AG09319 (cell line): ENCODE data around the gene GLIPR2.
"Not testable (repeated sequence)": the region's sequence is repeated elsewhere in the genome, so short reads cannot be mapped to it uniquely, and the experiment has no call there.

Experiments
- DNase-seq: peaks from one replicate; pipeline ENCODE4 v3.0.0-alpha.2; 2010; ENCODE audit warnings: low read depth; ENCODE audit errors: extremely low read depth
- TF ChIP-seq, protein P1 (sequence below): IDR thresholded peaks from 2 replicates; pipeline ENCODE4 v1.5.1; 2011; ENCODE audit warnings: low read depth, mild to moderate bottlenecking, inconsistent platforms, low read length, moderate library complexity

The GLIPR2 gene

DNA sequence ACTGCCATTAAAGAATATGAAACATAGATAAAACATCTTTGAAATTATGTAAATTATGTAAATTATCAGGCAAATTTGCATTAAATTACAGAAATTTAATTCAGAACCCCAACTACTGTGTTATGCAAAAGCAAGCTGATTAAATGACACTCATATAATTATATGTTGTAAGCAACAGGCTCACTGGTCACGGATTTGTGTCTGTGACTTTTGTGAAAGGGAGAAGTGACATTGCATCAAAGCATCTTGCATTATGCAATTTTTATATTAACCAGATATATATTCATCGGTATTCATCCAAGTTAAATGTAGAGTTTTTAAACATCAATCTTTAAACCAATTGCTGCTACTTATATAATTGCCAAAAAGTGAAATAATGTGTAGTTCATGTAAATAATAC is 13.0 kb upstream of the GLIPR2 start:
- no peak for DNase-seq

DNA sequence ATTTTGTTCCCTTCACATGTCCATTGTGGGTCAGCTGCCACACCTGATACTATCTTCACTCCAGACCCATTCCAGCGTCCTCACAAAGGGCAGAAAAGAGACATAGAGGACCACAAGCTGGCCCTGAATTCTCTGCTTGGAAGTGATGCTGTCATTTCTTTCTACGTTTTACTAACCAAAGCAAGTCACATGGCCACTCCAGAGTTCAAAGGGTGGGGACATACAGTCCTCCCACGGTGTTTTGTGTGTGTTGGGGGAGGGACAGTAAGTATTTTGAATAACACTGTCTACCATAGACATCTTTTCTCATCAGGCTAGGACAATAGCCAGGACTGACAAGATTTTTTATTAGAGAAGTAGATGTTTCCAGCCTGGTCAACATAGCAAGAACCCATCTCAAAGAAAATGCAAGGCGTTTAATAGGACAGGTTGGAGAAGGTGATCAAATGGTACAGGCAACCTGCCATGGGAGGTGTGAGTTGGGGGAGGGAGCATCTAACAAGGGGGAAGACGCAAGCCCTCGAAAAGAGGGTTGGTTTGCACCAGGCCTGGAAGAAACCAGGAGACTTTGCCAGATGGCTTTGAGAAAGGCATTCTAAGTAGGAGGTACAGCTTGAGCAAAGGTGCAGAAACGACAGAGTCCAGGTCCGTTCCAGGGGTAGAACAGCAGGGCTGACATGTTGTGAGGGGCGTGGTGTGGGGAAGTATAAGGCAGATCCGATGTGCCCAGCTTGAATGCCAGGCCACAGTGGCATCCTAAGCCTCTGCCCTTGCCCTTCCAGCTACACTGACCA is 11.3 kb upstream of the GLIPR2 start:
- TF ChIP-seq, protein P1, sequence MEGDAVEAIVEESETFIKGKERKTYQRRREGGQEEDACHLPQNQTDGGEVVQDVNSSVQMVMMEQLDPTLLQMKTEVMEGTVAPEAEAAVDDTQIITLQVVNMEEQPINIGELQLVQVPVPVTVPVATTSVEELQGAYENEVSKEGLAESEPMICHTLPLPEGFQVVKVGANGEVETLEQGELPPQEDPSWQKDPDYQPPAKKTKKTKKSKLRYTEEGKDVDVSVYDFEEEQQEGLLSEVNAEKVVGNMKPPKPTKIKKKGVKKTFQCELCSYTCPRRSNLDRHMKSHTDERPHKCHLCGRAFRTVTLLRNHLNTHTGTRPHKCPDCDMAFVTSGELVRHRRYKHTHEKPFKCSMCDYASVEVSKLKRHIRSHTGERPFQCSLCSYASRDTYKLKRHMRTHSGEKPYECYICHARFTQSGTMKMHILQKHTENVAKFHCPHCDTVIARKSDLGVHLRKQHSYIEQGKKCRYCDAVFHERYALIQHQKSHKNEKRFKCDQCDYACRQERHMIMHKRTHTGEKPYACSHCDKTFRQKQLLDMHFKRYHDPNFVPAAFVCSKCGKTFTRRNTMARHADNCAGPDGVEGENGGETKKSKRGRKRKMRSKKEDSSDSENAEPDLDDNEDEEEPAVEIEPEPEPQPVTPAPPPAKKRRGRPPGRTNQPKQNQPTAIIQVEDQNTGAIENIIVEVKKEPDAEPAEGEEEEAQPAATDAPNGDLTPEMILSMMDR, result no peak

More for the DNA sequence above, 13.0 kb upstream of the GLIPR2 start:
- TF ChIP-seq, protein P1, result no peak

DNA sequence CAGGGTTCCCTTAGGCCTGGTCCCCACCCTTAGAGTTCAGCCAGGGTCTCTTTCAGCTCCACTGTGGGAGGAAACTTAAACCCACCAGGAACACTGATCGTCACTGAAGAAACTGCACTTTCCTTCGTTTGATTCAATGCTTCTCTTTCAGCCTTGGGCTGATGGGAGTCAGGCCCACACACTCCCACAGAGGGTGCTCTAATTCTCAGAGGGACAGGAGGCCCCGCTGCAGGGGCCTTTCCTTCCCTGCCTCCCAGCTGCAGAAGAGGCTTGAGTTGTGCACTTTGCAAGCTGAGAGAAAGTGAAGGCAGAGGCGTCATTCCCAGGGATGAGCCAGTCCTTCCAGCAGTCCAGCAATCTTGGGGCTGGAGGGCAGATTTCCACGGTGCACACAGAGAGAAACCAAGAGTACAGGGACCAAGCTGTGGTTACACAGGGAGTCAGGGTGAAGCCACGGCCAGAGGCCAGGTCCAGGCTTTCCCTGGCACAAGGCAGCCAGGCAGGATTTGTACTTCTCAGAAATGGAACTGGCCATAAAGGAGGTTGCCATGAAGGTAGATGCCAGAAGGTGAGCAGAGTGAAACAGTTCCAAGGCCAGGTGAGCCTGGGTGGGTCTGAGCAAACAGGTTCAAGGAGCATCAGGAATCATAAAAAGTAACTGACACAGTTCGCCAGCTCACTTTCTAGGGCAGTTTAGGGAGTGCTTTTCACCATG is 10.4 kb upstream of the GLIPR2 start:
- TF ChIP-seq, protein P1, result no peak
- no peak for DNase-seq

More for the DNA sequence above, 11.3 kb upstream of the GLIPR2 start:
- no peak for DNase-seq

DNA sequence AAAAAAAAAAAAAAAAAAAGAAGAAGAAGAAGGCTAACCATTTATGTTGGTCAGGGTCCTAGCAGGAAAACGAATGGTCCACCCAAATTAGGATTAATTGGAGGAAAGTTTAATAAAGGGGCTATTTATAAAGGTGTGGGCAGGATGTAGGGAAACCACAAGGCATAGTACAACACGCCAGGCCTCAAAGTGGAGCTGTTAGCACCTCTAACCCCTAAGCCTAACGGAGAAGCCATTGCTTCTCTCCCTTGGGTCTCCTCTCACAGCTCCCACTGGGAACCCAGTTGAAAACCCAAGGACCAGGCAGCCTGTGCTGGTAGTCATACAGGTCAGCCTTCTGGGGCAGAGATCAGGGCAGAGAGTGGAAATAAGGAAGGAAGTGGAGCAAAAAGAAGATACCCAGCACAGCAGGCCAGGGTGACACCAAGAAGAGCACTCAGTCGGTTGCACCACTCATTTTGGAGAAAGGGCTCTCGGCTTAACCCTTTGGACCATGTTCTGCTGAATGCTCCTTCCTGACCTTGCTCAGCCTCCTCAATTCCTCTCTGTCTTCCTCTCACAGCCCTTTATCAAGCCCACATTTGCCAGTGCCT is 8.8 kb upstream of the GLIPR2 start:
- TF ChIP-seq, protein P1, result no peak
- DNase-seq, result no peak

DNA sequence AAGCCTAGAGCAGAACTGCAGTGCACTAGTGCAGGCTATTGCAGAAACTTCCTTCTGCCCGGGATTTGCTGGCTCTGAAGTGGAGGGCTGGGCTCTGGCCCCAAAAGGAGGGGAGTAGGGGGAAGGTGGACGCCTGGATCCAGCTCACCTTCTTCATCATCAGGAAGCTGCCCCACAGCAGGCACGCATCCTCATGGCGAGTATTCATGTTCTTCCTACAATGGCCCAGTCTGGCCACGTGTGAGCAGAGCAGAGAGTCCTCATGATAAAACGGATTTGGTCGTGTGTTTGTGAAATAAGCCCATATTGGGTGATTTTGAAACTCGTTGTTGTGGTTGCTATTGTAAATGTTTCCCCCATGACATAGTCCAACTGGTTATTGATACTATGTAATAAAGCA is 8.2 kb upstream of the GLIPR2 start:
- DNase-seq, result no peak
- TF ChIP-seq, protein P1, result no peak

DNA sequence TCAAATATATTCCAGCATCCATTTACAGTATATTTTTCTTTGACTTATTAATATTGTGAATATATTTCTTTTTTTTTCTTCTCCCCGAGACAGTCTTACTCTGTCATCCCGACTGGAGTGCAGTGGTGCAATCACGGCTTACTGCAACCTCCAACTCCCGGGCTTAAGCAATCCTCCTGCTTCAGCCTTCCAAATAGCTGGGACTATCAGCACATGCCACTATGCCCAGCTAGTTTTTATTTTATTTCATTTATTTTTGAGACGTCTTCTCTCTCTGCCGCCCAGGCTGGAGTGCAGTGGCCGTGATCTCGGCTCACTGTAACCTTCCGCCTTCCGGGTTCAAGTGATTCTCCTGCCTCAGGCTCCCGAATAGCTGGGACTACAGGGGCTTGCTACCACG is 7.4 kb upstream of the GLIPR2 start:
- TF ChIP-seq, protein P1, result no peak
- DNase-seq, result no peak

DNA sequence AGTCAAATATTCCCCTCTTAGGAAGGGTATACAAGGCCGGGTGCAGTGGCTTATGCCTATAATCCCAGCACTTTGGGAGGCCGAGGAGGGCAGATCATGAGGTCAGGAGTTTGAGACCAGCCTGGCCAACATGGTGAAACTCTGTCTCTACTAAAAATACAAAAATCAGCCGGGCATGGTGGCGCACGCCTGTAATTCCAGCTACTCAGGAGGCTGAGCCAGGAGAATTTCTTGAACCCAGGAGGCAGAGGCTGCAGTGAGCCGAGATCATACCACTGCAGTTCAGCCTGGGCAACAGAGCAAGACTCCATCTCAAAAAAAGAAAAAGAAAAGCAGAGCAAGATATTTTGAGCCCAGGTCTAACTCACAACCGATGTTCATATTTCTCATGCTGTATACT is 4.9 kb upstream of the GLIPR2 start:
- DNase-seq, result not testable (repeated sequence)
